ELR (cell line): Measurements from ENCODE around the gene HELLS.
"Not testable (repeated sequence)": the region's sequence is repeated elsewhere in the genome, so short reads cannot be mapped to it uniquely, and the experiment has no call there.

Source experiments
- DNase-seq: peaks from one replicate; pipeline ENCODE4 v3.0.0-alpha.2; 2015; ENCODE audit warnings: low read depth

Gene HELLS

GRCh38 chr10:94608559-94608958, 63.0 kb downstream of the HELLS start:
- no peak for DNase-seq

- no peak for DNase-seq
Observed at GRCh38 chr10:94614558-94614957, 69.0 kb downstream of the HELLS start.

DNA sequence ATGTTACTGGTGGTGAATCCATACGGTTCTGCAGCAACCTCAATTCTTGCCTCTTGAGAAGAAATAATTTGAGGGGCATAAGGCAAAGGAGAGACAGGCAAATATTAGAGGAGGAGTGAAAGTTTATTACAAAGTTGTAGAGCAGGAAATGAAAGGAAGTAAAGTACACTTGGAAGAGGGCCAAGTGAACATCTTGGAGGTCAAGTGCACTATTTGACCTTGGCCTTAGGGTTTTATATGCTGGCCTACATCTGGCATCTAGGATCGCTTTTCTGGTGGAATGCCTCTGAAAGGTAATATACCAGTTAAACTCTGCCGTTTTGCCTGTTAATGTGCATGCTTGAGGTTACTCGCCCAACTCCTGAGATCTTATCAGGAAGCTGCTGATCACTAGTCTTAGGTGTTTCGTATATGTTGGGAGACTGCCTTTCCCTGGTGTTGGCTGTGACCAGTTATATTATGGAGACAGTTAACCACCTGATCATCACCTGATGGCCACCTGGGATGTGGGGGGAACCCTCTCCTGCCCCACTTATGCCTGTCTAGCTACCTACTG, 71.9 kb downstream of the HELLS start:
- DNase-seq = no peak

- no peak for DNase-seq
Observed at GRCh38 chr10:94622666-94623205, 77.1 kb downstream of the HELLS start.

DNA sequence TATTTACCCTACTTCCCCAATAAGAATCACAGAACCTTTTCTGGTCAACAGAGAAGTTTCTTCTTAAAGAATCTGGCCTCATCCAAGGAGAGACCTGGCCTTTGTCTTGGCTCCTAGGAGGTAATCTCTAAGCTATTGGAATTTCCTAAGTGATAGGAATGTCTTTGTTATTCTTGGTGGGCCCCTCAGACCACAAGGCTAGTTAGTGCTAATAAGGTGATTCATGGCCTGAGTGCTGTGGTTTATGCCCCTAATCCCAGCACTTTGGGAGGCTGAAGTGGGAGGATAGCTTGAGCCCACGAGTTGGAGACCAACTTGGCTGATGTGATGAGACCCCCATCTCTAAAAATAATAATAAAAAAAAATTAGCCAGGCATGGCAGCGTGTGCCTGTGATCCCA, 78.0 kb downstream of the HELLS start:
- peak; percentile 34 for DNase-seq

- no peak for DNase-seq
Observed at GRCh38 chr10:94626476-94626875, 80.9 kb downstream of the HELLS start.

DNA sequence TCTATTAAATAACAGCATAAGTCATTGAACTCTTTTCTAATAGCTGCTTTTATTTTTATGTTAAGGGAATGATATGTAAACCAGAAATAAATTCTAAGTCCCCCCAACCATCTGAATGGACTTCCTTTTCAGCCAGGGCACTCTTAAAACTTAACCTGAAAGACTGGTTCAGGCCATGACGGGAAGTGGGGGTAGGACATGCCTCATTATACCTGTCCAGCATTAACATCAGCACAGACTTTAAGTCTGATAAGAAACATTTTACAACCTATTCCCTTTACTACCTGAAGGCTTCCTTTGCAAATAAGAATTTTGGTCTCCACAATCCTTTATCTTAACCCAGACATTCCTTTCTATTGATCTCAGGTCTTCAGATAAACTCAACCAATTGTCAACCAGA, 81.9 kb downstream of the HELLS start:
- no peak for DNase-seq

DNA sequence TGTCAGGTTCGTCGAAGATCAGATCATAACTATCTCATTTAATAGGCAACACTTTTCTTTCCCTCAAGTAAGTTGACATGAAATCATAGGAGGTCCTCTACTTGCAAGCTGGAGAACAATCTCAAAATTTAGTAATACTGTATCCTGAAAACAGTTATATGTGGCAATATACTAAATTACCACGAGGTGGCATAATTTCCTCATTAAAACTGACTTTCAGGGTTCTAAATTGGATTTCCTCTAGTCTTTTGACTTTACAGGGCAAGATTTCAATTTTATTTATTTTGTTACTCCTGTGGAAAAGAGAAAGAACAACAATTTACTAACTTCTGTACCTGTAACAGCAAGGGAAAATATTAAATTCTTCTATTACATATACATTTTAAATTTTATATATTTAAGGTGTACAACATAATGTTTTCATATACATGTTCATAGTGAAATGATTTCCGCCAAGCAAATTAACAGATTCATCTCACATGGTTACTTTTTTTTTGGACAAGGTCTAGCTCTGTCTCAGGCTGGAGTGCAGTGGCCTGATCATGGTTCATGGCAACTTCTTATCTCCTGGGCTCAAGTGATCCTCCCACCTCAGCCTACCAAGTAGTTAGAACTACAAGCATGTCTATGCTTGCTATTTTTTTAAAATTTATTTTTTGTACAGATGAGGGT, 84.6 kb downstream of the HELLS start:
- peak; percentile 55 for DNase-seq

DNA sequence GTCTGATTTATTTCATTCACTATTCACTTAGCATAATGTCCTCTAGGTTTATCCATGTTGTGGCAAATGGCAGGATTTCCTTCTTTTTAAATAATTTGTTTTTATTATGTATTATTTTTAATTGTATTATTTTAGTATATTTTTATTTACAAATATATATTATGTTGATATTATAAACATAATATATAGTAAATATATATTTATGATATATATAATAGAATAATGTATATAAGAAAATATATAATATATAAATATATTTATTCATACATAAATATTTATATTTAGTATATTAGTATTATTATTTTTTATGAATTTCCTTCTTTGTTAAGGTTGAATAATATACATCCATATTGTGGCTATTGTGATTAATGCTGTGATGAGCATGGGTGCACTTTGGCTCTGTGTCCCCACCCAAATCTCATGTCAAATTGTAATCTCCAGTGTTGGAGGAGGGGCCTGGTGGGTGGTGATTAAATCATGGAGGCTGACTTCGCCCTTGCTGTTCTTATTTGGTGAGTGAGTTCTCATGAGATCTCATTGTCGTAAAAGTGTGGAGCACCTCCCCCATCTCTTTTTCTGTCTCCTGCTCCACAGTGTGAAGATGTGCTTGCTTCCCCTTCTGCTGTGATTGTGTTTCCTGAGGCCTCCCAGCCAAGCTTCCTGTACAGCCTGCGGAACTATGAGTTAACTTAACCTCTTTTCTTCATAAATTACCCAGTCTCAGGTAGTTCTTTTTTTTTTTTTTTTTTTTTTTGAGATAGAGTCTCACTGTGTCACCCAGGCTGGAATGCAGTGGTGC, 85.7 kb downstream of the HELLS start:
- DNase-seq = no peak

DNA sequence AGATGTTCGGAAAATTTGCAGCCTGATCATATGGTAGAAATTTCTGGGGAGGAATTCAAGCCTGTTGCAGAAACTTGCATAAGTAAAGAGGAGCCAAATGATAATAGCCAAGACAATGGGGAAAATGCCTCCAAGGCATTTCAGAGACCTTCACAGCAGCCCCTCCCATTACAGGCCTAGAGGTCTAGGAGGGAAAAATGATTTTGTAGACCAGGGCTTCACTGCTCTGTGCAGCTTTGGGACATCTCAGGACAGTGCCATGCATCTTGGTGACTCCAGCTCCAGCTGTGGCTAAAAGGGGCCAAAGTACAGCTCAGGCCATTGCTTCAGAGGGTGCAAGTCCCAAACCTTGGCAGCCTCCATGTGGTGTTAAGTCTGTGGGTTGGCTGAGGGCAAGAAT, 87.4 kb downstream of the HELLS start:
- DNase-seq = no peak

GRCh38 chr10:94638097-94638496, 92.5 kb downstream of the HELLS start:
- not testable (repeated sequence) for DNase-seq

- no peak for DNase-seq
Observed at GRCh38 chr10:94639902-94640301, 94.3 kb downstream of the HELLS start.

DNA sequence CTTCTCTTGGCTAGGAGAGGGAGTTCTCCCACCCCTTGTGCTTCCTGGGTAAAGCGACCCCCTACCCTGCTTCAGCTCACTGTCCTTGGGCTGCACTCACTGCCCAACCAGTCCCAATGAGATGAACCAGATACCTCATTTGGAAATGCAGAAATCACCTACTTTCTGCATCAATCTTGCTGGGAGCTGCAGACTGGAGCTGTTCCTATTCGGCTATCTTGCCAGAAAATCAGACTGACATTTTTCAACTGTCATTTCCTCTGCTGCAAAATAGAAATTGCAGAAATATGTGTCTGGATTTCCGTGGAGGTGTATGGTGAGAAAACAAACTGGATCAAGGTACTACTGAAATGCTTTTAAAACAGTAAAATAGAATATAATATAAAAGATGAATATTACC, 95.0 kb downstream of the HELLS start:
- DNase-seq = no peak

GRCh38 chr10:94641480-94641879, 95.9 kb downstream of the HELLS start:
- no peak for DNase-seq

GRCh38 chr10:94644352-94644751, 98.8 kb downstream of the HELLS start:
- no peak for DNase-seq

- no peak for DNase-seq
Observed at GRCh38 chr10:94645285-94645684, 99.7 kb downstream of the HELLS start.
